ENCODE results near the gene RNASE13.

RNASE13 gene

DNA sequence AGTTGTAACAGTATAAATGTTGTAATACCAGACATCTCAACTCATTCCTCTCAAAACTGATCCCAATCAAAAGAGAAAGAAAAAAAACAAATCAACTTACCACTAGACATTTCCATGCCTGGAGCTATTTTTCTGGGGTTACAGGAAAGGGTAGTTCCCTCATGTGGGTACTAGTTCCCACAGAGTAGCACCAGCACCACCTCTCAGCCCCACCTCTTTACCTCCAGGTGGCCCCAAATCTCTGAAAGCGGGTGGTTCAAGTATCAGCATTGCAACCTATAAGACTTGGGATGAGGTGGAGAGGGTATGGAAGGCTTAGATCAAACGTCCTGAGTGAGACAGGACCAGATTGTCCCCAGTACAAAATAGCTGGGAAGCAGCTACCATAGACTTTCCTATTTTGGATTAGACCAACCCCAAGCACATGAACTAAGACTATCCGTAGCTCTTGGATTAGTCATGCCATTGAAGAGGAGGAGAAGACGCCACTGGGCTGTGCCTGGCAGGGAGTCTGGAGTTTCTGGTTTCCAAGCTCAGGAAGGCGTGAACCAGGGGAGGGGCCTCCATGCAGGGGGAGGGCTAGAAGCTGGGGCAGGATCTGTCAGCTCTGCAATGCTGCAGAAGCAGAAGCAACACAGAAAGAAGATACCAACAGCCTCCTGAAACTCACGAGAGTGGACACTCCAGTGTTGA is 35.8 kb downstream of the RNASE13 start, which contains the start of gene SLC39A2:
Gene SLC39A2, plus strand, starts transcription at position 620 of the 693 bp plus-strand sequence. CDS start 154 bp downstream, outside the sequence.
- Histone ChIP-seq H3K27me3 (ENCODE audit: insufficient read depth, low read length) (no peaks in the 10 kb centered on the region), H3K79me2 (ENCODE audit: insufficient read depth, low read length) (no peaks in the 10 kb centered on the region), H3F3A (ENCODE audit: insufficient read depth, low read length) (no peaks in the 10 kb centered on the region), H4K20me1 (ENCODE audit: insufficient read depth, low read length) (no peaks in the 10 kb centered on the region), H3K27ac (ENCODE audit: low read depth, low read length, poor library complexity, severe bottlenecking) (no peak within 1 kb of the TSS), H3K9ac (ENCODE audit: low read length) (no peak within 1 kb of the TSS), H3K9me2 (ENCODE audit: low read depth, low read length) (no peaks in the 10 kb centered on the region), H3K9me3 (ENCODE audit: low read length) (no peaks in the 10 kb centered on the region), H3K4me2 (ENCODE audit: low read length) (no peak within 1 kb of the TSS), H2AFZ (ENCODE audit: low read length) (no peak within 1 kb of the TSS), H3K4me1 (ENCODE audit: insufficient read depth, low read length, severe bottlenecking) (no peaks in the 10 kb centered on the region), H3K36me3 (ENCODE audit: insufficient read depth, low read length) (peaks cover 40% of the 10 kb centered on the region), H3K4me3 (ENCODE audit: low read depth, low read length, poor library complexity, severe bottlenecking) (no peak within 1 kb of the TSS)
- TF ChIP-seq EZH2 (IDR thresholded peaks at IDR 0.05; ENCODE audit: borderline replicate concordance, low read length): no peak
- TF ChIP-seq, protein P1, sequence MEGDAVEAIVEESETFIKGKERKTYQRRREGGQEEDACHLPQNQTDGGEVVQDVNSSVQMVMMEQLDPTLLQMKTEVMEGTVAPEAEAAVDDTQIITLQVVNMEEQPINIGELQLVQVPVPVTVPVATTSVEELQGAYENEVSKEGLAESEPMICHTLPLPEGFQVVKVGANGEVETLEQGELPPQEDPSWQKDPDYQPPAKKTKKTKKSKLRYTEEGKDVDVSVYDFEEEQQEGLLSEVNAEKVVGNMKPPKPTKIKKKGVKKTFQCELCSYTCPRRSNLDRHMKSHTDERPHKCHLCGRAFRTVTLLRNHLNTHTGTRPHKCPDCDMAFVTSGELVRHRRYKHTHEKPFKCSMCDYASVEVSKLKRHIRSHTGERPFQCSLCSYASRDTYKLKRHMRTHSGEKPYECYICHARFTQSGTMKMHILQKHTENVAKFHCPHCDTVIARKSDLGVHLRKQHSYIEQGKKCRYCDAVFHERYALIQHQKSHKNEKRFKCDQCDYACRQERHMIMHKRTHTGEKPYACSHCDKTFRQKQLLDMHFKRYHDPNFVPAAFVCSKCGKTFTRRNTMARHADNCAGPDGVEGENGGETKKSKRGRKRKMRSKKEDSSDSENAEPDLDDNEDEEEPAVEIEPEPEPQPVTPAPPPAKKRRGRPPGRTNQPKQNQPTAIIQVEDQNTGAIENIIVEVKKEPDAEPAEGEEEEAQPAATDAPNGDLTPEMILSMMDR (IDR thresholded peaks at IDR 0.05; ENCODE audit: low read length): no peak

DNA sequence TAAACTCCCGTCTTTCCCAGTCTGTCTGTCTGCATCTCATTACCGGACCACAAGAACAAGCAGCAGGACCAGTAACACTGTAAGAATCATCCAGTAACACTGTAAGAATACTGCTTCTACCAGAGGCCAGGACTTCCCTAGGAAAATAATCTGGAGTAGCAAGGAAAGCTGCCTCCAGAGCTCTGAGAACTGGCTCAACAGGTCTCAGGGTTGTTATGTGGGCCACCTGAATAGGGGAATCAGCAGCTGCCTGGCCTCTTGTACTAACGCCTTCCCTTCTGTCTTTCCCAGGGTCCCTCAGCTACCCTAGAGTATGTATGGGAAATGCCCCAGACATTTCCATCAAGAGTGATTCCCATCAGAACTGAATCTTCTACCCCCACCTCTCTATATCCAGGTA is 36.5 kb downstream of the RNASE13 start:
- no peak for TF ChIP-seq EZH2 (IDR thresholded peaks at IDR 0.05; ENCODE audit: borderline replicate concordance, low read length)
- TF ChIP-seq, protein P1 (IDR thresholded peaks at IDR 0.05; ENCODE audit: low read length): no peak
- Histone ChIP-seq H3K9me2 (ENCODE audit: low read depth, low read length) (no peaks in the 10 kb centered on the region), H3K4me2 (ENCODE audit: low read length) (no peak overlapping the region), H3K4me3 (ENCODE audit: low read depth, low read length, poor library complexity, severe bottlenecking) (no peak overlapping the region), H3F3A (ENCODE audit: insufficient read depth, low read length) (no peaks in the 10 kb centered on the region), H3K27ac (ENCODE audit: low read depth, low read length, poor library complexity, severe bottlenecking) (no peak overlapping the region), H3K9ac (ENCODE audit: low read length) (no peak overlapping the region), H3K9me3 (ENCODE audit: low read length) (no peaks in the 10 kb centered on the region), H4K20me1 (ENCODE audit: insufficient read depth, low read length) (no peaks in the 10 kb centered on the region), H3K36me3 (ENCODE audit: insufficient read depth, low read length) (peaks cover 47% of the 10 kb centered on the region), H3K4me1 (ENCODE audit: insufficient read depth, low read length, severe bottlenecking) (no peaks in the 10 kb centered on the region), H3K79me2 (ENCODE audit: insufficient read depth, low read length) (no peaks in the 10 kb centered on the region), H2AFZ (ENCODE audit: low read length) (no peak overlapping the region), H3K27me3 (ENCODE audit: insufficient read depth, low read length) (no peaks in the 10 kb centered on the region)

DNA sequence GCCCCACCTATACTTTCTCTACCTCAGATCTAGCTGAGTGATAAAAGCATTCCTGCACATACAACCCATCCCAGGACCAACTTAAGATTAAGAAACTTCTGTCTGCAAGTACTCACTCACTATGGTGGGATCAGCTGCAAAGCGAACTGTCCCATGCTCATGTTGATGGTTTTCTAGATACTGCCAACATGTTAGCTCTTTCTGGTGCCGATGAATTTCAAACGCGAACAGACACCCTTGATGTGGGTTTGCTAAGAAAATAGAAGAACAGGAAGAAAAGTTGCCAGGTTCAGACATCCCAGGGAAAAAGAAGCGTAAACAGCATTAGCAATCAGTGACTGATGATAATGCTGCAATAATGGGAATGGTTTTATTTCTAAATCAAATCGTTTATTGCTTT is 37.0 kb downstream of the RNASE13 start:
- TF ChIP-seq EZH2 (IDR thresholded peaks at IDR 0.05; ENCODE audit: borderline replicate concordance, low read length): no peak
- TF ChIP-seq, protein P1 (IDR thresholded peaks at IDR 0.05; ENCODE audit: low read length): no peak
- Histone ChIP-seq H3K9me3 (ENCODE audit: low read length) (no peaks in the 10 kb centered on the region), H2AFZ (ENCODE audit: low read length) (no peak overlapping the region), H3K4me1 (ENCODE audit: insufficient read depth, low read length, severe bottlenecking) (no peaks in the 10 kb centered on the region), H3K27ac (ENCODE audit: low read depth, low read length, poor library complexity, severe bottlenecking) (no peak overlapping the region), H3K27me3 (ENCODE audit: insufficient read depth, low read length) (no peaks in the 10 kb centered on the region), H3K36me3 (ENCODE audit: insufficient read depth, low read length) (peaks cover 53% of the 10 kb centered on the region), H3K4me3 (ENCODE audit: low read depth, low read length, poor library complexity, severe bottlenecking) (no peak overlapping the region), H3K4me2 (ENCODE audit: low read length) (no peak overlapping the region), H4K20me1 (ENCODE audit: insufficient read depth, low read length) (no peaks in the 10 kb centered on the region), H3K79me2 (ENCODE audit: insufficient read depth, low read length) (no peaks in the 10 kb centered on the region), H3K9me2 (ENCODE audit: low read depth, low read length) (no peaks in the 10 kb centered on the region), H3F3A (ENCODE audit: insufficient read depth, low read length) (no peaks in the 10 kb centered on the region), H3K9ac (ENCODE audit: low read length) (no peak overlapping the region)

All from OCI-LY1 (cell line).